GM23338 (cell line): ENCODE results near the gene ZNF189. TPM values are rescaled to one million over a fixed set of nuclear protein-coding genes. Genes with fewer than 3 reads are reported as not detected.
A peak's percentile ranks its signal among the peaks of the same experiment; 100 is the strongest.

ENCODE experiments used
- ATAC-seq: fragments of 200-7000 bp; cut with Tn5 transposase; 3 replicates; pipeline ENCODE4 v1.9.1; 2020
- DNase-seq: peaks from one replicate; pipeline ENCODE4 v3.0.0-alpha.2; 2015; ENCODE audit warnings: low spot score
- H2AFZ ChIP-seq: fragments of 200-600 bp; sonication (generic); 2 replicates; pipeline ENCODE4 v1.8.0; 2016; ENCODE audit warnings: antibody characterized with exemption, mild to moderate bottlenecking, moderate library complexity
- H3F3A ChIP-seq: fragments of 200-600 bp; sonication (generic); replicated peaks from 2 replicates; pipeline ENCODE4 v1.8.0; 2017; ENCODE audit warnings: antibody characterized with exemption, mixed run types, low read depth
- H3K27ac ChIP-seq: fragments of 200-600 bp; sonication (generic); 2 replicates; pipeline ENCODE4 v1.6.1; 2016; ENCODE audit warnings: low read depth
- H3K27me3 ChIP-seq: fragments of 200-600 bp; sonication (generic); 2 replicates; pipeline ENCODE4 v1.8.0; 2016; ENCODE audit warnings: mild to moderate bottlenecking, mixed run types, moderate library complexity; ENCODE audit not compliant: insufficient read depth
- H3K36me3 ChIP-seq: fragments of 200-600 bp; sonication (generic); 2 replicates; pipeline ENCODE4 v1.8.0; 2016; ENCODE audit warnings: mild to moderate bottlenecking; ENCODE audit not compliant: insufficient read depth
- H3K4me1 ChIP-seq: fragments of 200-600 bp; sonication (generic); 2 replicates; pipeline ENCODE4 v1.8.0; 2016; ENCODE audit warnings: mild to moderate bottlenecking, moderate library complexity; ENCODE audit not compliant: insufficient read depth
- H3K4me2 ChIP-seq: fragments of 200-600 bp; sonication (generic); 2 replicates; pipeline ENCODE4 v1.7.1; 2017; ENCODE audit warnings: mixed run types
- H3K4me3 ChIP-seq: fragments of 200-600 bp; sonication (generic); 2 replicates; pipeline ENCODE4 v1.6.1; 2016; ENCODE audit warnings: mixed run types
- H3K79me2 ChIP-seq: fragments of 200-600 bp; sonication (generic); replicated peaks from 2 replicates; pipeline ENCODE4 v1.8.0; 2017; ENCODE audit warnings: mild to moderate bottlenecking; ENCODE audit not compliant: insufficient read depth
- H3K9me2 ChIP-seq: fragments of 200-600 bp; sonication (generic); 2 replicates; pipeline ENCODE4 v1.8.0; 2017; ENCODE audit not compliant: insufficient read depth
- H4K20me1 ChIP-seq: fragments of 200-600 bp; sonication (generic); replicated peaks from 2 replicates; pipeline ENCODE4 v1.8.0; 2017; ENCODE audit warnings: mild to moderate bottlenecking; ENCODE audit not compliant: insufficient read depth
- H3K27ac Mint-ChIP-seq: 2 replicates; pipeline ENCODE4 v1.8.0; 2020; ENCODE audit warnings: inconsistent platforms, mild to moderate bottlenecking, moderate library complexity, mixed read lengths
- H3K27me3 Mint-ChIP-seq: 3 replicates; pipeline ENCODE4 v1.8.0; 2022; ENCODE audit warnings: low read depth, mild to moderate bottlenecking, moderate library complexity, mixed read lengths, inconsistent platforms; ENCODE audit not compliant: insufficient read depth, poor library complexity
- H3K36me3 Mint-ChIP-seq: 3 replicates; pipeline ENCODE4 v1.8.0; 2021; ENCODE audit warnings: low read depth, mild to moderate bottlenecking, inconsistent platforms, moderate library complexity, mixed read lengths
- H3K4me1 Mint-ChIP-seq: 3 replicates; pipeline ENCODE4 v1.8.0; 2020; ENCODE audit warnings: mild to moderate bottlenecking, inconsistent platforms, mixed read lengths
- H3K4me3 Mint-ChIP-seq: 3 replicates; pipeline ENCODE4 v1.8.0; 2021; ENCODE audit warnings: moderate library complexity, mild to moderate bottlenecking, inconsistent platforms, mixed read lengths
- H3K9me3 Mint-ChIP-seq: 3 replicates; pipeline ENCODE4 v1.8.0; 2020; ENCODE audit warnings: moderate library complexity, mild to moderate bottlenecking, inconsistent platforms, mixed read lengths
- EZH2 ChIP-seq: fragments of 200-600 bp; sonication (generic); IDR thresholded peaks from one replicate; pipeline ENCODE4 v1.8.0; 2017; ENCODE audit warnings: antibody characterized with exemption, mild to moderate bottlenecking, low read depth; ENCODE audit not compliant: unreplicated experiment
- NANOG ChIP-seq: IDR thresholded peaks from 2 replicates; pipeline ENCODE4 v1.6.1; 2016; ENCODE audit warnings: antibody characterized with exemption, borderline replicate concordance
- POLR2AphosphoS5 ChIP-seq: IDR thresholded peaks from 2 replicates; pipeline ENCODE4 v1.6.1; 2016; ENCODE audit warnings: antibody characterized with exemption, low read depth
- STAT1 ChIP-seq: IDR thresholded peaks from one replicate; pipeline ENCODE4 v1.6.1; 2016; ENCODE audit warnings: antibody characterized with exemption; ENCODE audit not compliant: unreplicated experiment
- ZNF331 ChIP-seq: fragments of 250-450 bp; sonication (Bioruptor Pico); IDR thresholded peaks from 2 replicates; pipeline ENCODE4 v1.5.0; 2020; ENCODE audit warnings: low read depth, mild to moderate bottlenecking, moderate library complexity
- ZNF462 ChIP-seq: fragments of 250-450 bp; sonication (Bioruptor Pico); IDR thresholded peaks from 2 replicates; pipeline ENCODE4 v1.5.0; 2020; ENCODE audit warnings: mild to moderate bottlenecking, moderate library complexity
- polyA plus RNA-seq: library from polyadenylated mRNA; unstranded; fragments of >200 nt; fragmentation: Nextera tagmentation; extraction: Ambion mirVana; gene quantifications from 2 replicates; pipeline ENCODE4 v1.2.1, GENCODE V29; 2016
- total RNA-seq: library from RNA; depleted of rRNA; stranded (reverse); fragments of >200 nt; shearing (Covaris generic); gene quantifications from 2 replicates; pipeline ENCODE4 v1.2.3, GENCODE V29; 2014

ZNF189 gene
- total and polyA plus RNA-seq, 2 experiments from 2014 or later = 5.8 to 10.6 TPM

DNA sequence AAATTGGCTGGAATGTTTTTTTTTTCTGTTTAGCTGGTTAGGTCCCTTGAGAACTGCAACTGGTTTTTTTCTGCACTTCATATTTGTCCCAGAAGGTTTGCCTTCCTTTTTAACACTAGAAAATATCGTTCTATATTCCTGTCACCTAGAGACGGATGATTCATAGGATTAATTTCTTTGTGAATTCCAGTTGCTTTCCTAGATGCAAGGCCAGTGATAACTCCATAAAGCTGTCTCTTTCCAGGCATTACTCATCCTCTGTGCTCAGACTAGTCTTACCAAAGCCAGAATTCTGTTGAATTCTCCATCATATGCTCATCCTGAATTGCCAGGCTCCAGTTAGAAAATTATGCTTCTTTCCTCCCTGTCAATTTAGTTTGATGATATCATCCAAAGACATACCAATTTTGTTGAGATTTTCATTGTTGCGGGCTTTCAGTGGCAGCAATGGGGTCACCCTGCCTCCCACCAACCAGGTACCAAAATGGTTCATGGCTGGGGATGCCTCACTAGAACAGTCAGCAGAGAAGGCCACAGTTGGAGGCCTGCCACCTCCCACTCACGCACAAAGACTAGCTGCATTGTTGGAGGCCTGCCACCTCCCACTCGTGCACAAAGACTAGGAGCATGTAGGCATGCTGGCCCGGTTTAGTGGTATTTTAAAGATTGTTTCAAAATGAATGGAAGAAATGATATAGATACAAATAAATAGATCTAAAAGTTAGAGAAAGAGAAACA, 22.4 kb upstream of the ZNF189 start:
- no peak overlapping the region for H3K27ac Mint-ChIP-seq

More for the DNA sequence above, 22.4 kb upstream of the ZNF189 start:
- peaks cover 12% of the 10 kb centered on the region for H3K9me3 Mint-ChIP-seq
- no peaks in the 10 kb centered on the region for H3K27me3 Mint-ChIP-seq
- Histone ChIP-seq H3K4me3 (no peak overlapping the region), H3K27me3 (no peaks in the 10 kb centered on the region), H2AFZ (peak overlapping the region; percentile 80), H3K4me1 (peaks cover 5% of the 10 kb centered on the region; the same call in 1 of the 2 replicates), H3K4me2 (no peak overlapping the region), H3K27ac (no peak overlapping the region), H3K36me3 (no peaks in the 10 kb centered on the region), H3F3A (no peaks in the 10 kb centered on the region), H4K20me1 (no peaks in the 10 kb centered on the region), H3K79me2 (no peaks in the 10 kb centered on the region), H3K9me2 (no peaks in the 10 kb centered on the region)
- TF ChIP-seq ZNF331 (no peak), EZH2 (no peak), ZNF462 (no peak), POLR2AphosphoS5 (no peak), STAT1 (no peak), NANOG (no peak)
- DNase-seq (no peak), ATAC-seq (no peak)
- peaks cover 14% of the 10 kb centered on the region; the same call in 2 of the 3 replicates for H3K4me1 Mint-ChIP-seq
- H3K4me3 Mint-ChIP-seq = no peak overlapping the region
- 0 out of 3 replicates have a peak, but pooled peaks cover 2% of the 10 kb centered on the region for H3K36me3 Mint-ChIP-seq
